Measurements from ENCODE around the gene CDC14B.
"Not testable (repeated sequence)": the region's sequence is repeated elsewhere in the genome, so short reads cannot be mapped to it uniquely, and the experiment has no call there.

The CDC14B gene

DNA sequence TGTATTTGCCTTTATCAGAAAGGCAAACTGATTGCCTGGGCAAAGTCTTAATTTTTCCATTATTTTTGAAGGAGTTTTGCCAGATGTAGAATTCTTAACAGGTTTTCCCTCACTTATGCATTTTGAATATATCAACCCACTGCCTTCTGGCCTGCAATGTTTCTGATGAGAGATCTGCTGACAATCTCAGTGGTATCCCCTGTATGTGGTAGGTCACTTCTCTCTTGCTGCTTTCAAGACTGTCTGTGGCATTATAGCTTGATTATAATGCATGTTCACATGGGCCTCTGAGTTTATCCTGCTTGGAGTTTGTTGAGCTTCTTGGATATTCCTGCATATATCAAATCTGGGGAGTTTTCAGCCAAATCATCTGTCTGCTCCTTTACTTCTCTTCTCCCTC lies 87.5 kb downstream of the CDC14B start:
- no peak for DNase-seq

DNA sequence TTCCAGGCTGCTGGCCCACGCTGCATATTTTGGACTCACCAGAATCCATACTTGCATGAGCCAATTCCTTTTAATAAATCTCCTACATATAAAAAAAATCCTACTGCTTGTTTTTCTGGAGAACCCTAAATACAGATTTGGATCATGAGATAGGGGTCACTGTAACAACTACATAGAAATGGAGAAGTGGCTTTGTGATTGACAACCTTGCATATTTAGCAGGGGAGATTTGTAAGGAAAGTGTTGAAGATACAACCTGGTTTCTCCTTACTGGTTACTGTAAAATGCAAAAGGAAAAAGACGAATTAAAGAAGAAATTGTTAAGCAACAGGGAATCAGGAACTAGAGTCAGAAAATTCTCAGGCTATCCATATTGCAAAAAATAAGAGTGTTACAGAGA lies 94.9 kb downstream of the CDC14B start:
- DNase-seq = no peak

DNA sequence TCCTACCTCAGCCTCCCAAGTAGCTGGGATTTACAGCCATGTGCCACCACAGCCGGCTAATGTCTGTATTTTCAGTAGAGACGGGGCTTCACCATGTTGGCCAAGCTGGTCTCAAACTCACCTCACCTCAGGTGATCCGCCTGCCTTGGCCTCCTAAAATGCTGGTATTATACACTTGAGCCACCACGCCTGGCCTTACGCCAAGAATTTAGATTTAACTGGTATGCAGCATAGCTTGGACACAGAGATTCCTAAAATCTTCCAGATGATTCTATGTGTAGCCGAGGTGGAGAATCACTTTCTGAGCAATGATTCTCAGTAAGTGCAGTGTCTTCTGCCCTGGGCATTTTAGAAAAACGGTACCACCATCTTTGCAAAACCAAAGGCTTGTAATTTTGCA lies 95.6 kb downstream of the CDC14B start:
- DNase-seq = no peak

DNA sequence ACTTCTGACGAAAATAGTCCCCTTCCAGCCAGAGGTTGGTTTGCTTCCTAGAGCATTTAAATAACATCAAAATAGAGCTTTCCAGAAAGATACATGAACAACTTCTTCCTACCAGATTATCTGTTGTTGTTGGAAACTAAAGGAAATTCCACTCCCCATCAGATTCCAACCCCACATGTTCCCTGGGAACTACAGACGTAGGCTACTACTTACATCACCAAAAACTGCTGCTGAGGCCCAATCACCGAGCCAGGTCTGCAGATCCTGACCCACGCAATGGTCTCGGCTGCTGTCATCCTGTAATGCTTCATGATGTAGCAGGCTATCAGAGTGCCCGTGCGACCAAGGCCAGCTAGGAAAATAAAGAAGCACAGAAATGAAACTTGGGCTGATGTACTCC lies 96.3 kb downstream of the CDC14B start:
- no peak for DNase-seq

DNA sequence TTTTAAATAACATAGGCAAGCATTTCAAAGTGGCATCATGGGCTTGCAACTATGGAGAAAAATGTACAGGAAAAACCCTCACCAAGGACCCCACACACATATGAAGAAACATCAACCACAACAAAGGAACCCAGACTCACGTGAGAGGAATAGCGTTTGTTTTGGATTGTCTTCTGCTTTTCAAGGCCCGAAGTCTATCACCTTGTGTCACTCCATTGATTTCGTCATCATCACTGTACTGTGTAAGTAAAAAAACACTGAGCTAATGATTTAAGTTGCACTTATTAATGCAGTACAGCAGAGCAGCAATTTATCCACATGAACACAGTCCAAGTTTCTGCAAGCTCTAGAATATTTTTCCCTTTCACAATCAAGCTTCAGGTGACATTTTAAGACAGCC lies 97.3 kb downstream of the CDC14B start:
- DNase-seq = no peak

DNA sequence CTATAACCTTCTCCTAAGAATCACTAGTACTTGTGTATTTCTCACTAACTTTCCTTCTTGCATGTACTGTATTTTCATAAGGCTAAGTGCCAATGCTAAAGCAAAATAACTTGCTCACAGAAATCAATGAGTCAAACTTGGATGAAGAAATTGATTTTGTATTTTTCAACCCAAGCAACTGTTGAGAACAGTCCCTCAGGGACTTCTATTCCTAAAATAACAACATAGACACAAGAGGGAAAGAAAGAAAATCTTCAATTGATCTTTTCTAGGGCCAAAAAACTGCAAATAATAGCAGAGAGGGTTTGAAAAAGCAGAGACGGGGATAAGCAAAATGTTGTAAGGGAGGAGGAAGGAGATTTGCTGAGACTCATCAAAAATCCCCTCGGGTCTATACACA lies 99.9 kb downstream of the CDC14B start:
- no peak for DNase-seq

DNA sequence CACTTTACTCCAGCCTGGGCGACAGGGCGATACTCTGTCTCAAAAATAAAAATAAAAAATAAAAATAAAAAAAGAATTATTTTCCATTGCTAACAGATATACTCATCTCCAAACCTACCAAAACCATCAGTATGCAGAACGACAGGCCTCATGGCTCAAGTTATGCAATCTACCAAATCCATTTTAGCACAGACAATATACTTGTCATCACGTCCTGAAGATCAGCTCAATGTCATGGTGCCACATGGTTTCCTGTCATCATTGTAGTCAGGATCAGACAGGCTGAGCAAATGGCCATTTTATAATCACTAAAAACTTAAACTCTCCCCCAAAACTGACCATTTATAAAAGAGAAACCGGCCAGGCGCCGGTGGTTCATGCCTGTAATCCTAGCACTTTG lies 100.5 kb downstream of the CDC14B start:
- no peak for DNase-seq

DNA sequence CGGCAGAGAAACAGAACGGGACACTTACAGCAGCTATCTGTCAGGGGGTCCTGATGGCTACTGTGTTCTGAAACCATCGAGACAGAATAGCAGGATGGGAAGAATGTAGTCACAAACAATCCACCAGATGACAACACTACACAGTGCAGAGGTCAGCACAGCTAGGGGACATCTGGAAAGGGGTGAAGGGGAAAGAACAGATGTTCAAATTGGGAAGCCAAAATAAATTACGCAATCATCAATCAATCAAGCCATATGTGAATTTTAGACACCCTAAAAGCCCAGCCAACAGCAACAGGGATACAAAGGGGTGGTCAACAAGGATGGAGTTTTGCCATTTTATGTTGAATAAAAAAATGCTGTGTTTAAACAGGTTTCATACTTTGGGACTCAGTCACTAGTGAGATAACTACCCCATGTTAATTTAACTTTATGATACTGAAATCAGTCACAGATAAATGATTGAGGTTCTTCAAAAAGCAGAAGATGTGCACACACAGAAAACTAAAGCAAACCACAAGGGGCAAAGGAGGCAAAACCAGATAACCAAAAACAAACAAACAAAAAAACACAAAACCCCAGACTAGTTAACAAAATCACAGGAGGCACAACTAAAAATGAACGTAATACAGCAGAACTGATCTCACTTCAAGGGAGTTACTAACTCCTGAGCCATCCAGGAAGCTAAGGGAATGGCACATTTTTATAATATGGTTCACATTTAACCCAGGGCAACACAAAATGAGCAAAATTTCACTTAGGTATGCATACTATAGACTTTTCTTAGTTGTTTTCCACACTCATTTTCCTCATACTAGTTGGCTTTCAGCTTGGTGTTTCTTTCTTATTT lies 103.8 kb downstream of the CDC14B start:
- no peak for DNase-seq

DNA sequence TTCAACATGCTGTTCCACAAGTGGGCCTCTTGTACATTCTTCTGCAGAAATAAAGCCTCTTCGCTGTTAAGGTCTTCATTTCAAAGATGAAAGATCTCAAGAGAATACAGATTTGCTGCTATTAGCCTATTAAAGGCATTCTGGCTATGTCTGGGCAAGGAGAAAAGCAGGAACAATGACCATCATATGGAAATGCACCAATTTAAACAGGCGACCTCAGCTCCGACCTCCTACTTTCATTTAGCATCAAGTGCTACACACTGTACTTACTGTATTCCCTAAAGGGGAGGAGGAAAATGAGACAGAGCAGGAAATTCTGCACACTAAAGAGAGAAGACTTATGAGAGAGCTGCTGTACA lies 104.9 kb downstream of the CDC14B start:
- DNase-seq = no peak

DNA sequence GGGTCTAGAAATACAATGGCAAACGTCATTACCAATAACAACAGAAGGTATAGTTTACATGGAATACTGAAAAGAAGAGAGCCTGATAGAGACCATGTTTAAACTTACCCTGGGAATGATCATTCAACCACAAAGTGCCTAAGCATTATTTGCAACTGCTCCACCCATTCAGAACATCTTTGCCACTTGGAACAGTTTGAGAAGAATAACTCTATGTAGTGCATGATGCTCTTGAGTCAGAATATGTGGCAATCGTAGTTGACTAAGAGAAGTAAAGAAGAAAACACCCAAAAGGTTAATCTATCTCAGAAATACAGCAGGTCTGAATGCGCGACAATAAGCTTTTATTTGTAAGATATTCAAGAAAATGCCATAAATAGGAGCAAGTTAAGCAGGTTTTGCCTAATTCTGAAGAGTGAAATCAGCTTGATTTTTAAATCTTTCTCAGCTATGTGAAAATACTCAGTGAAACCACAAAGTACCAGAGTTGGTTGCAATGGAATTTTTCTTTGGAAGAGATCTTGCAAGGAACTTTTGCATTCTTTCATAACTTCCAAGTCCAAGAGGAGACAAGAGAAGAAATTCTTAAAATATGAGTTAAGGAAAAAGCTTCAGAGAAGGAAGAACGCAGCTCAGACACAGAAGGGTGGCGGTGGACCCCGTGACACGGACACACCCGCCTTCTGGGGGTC lies 105.4 kb downstream of the CDC14B start:
- peak; percentile 5 for DNase-seq

DNA sequence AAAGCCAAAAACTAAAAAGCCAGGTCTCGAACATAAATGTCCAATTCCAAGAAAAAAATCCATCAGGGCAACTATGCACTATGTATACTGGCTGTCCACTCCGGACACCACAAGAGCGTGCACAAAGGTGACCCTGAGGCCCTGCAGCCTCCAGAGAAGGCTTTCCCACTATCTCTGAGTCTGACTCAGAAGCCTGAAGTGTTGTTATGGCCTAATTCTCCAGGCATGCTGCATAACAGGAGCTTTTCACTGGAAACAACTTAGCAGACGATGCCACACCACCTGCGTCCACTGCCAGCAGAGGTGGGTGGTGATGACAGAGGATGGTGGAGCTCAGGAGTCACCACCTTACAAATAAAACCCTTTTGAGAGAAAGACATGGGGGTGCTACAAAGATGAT lies 106.0 kb downstream of the CDC14B start:
- peak; percentile 22 for DNase-seq

DNA sequence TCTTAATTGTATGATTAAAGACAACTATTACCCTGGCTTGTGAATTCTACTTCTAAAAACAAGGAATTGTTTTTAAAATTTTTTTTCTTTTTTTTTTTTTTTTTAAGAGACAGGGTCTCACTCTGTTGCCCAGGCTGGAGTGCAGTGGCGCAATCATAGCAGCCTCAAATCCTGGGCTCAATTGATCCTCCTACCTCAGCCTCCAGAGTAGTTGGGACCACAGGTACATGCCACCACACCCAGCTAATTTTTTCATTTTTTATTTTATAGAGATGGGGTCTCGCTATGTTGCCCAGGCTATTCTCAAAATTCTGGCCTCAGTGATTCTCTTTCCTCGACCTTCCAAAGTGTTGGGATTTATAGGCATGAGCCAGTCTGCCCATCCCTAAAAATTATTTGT lies 107.4 kb downstream of the CDC14B start:
- DNase-seq = no peak

DNA sequence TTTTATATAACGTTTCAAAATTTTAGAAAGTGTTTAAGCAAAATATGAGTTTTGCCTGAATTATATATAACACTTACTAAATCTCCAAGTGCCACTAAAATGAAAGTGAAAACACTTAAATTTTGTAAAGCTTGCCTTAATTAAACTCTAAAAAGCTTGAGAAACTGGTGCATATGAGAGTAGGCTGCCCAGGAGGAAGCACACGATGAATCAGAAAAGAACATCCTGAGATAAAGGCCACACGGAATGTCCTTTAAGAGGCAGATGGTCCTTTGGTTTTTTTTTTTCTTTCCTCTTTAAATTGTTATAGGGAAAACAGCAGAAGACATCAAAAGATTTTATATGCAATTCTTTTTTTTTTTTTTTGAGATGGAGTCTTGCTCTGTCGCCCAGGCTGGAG lies 109.4 kb downstream of the CDC14B start:
- no peak for DNase-seq

DNA sequence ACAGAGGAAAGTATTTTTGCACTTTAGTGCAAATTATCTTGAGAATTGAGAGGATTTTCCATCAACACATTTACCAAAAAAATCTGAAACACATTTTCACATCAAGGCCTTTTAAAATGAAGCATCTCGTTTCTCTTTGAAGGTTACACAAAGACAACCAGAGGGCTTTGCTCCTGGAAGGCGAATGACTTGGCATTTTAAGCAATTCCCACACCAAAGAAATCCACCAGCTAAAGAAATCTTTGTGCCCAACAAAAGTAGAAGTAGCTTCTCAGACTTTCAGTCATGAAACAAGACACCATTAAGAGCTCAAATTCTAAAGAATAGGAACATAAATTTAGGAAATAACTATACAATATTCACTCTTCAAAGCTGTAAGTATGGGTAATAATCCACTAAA lies 109.8 kb downstream of the CDC14B start:
- DNase-seq = no peak

DNA sequence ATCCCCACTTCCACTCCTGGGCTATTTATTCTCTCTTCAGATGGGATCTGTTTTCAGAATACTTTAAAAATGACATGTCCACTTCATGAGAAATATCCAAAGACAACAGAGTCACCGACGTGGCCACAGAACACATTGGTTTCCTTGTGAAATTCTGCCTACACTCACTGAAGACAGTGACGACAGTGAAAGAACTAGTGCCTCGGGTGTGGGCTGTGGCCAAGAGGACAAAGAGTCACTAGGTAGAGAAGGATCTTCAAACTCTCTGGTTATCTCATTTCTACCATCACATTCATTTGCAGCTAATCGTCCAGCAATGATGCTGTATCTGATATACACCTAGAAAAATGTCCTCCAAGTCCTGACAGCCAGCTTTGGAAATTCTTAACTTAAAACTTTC lies 110.6 kb downstream of the CDC14B start:
- DNase-seq = no peak

DNA sequence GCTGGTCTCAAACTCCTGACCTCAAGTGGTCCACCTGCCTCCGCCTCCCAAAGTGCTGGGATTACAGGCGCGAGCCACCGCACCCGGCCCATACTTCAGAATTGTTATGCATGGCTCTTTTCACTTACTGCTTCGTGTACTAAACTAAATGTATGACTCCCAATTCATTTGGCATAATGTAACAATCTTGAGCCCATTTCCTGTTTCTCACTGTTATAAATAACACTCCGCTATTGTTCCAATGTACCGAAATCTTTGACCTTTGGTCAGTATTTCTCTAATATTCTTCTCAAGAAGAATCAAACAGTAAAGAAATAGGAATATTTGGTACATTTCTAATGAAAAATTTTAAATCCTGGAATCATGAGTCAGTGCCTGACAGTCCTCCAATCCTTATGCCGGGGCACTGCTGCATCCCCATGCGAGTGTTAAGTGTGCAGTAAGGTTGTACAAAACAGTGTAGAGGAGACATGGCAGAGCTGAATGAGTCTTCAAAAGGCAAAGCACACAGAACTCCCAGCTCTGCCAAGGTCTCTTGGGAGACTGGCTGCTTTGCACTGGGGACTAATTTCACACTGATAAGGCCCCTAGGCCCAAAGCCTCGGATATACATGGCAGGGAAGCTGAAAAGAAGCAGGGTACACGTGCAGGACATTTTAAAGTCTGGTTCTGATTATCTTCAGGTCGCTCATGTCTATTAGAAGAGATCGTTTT lies 111.3 kb downstream of the CDC14B start:
- DNase-seq = no peak

DNA sequence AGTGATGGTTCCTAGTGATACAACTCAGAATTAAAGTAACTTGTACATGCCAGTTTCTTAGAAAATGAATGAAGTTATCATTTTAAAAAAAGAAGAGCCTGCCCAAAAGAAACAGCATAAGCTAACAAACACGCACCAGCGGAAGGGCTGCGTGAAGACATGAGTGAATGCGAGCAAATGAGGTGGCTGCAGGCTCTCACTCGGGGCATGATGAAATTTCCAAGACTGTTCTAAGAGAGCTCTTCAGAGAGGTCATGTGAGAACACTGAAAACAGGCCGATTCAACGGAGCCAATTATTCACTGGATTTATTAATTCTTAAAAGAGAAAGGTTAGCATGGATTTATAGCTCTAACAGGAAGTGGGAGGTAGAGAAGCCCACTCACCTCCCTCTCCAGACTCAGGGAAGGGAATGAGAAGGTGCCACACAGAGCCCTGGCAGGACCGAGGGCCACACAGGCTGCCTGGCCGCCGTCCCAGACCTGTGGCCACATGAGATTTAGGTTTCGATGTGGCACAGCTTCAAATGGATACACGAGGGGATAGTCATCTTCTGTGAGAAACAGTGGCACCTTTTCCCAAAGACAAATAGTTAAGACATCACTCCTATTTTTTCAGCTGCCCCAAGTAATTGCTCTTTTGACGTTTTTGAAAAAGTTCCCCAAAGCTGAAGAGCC lies 114.2 kb downstream of the CDC14B start:
- no peak for DNase-seq

DNA sequence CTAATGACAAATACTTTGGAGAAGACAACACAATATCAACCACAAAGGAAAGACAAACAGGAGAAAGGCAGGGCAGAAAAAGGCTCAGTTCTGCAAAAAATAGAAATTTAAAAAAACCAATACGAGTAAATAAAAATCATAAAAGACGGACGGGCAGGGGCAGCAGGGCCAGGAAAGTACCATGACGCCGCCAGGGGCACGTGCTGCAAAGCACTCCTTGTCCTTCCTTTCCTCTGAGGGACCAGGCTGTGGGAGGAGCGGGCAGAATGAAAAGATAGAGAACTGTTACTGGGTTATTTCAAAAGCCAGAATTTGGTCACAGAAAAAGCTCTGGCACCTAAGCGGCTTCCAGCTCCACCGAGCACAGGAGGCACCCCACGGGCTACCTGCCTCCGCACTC lies 115.7 kb downstream of the CDC14B start:
- no peak for DNase-seq

DNA sequence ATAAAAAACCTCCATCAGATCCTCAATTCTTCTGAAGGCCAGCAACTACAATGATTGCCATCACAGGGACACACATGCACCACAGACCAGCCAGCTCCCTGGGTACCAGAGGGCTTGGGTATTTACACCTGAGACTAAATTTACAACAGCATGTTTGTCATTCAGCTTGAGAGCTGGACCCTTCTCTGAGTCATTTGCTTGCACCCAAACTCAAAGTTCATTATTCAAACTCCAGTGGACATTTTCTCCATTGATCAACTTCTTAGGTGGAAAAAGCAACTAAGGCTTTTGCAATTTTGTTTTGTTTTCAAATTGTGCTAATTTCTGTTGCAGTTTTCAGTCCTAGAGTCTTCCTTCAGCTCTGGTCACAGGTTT lies 116.3 kb downstream of the CDC14B start:
- DNase-seq = not testable (repeated sequence)

DNA sequence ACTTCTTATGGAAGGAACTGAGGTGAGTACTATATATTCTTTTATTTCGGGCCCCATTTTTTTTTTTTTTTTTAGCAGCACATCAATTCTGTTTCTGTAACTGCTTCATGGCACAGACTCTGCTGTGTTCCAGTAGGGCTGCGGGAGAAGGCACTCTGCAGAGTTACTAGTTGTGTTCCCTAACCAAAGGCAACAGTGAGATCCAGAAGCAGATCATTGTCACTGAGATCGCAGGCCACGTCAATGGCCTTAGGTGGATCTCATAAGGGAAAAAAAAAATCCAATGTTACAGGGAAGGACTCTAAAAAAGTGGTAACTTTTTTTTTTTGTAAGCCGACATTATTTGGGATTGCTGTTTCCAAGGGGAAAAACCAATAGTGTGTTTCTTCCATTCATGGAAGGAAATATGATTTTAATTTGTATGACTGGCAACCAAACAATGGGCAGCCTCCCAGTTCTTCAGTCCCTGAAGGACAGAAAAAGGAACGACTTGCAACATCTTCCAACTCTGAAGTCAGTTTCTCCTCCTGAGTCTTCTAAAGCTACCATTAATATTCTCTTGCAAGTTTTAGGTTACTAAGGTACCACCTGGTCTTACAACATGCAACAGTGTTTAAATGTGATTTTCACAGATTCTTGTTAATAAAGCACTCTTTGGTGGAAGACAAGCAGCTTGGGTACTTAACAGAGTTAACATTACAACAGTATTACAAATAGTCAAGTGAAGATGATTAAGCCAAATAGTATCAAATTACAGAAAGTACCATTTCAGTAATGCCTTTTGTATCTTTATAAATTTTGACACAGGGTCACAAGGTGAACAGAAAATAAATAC lies 116.9 kb downstream of the CDC14B start:
- DNase-seq = no peak

DNA sequence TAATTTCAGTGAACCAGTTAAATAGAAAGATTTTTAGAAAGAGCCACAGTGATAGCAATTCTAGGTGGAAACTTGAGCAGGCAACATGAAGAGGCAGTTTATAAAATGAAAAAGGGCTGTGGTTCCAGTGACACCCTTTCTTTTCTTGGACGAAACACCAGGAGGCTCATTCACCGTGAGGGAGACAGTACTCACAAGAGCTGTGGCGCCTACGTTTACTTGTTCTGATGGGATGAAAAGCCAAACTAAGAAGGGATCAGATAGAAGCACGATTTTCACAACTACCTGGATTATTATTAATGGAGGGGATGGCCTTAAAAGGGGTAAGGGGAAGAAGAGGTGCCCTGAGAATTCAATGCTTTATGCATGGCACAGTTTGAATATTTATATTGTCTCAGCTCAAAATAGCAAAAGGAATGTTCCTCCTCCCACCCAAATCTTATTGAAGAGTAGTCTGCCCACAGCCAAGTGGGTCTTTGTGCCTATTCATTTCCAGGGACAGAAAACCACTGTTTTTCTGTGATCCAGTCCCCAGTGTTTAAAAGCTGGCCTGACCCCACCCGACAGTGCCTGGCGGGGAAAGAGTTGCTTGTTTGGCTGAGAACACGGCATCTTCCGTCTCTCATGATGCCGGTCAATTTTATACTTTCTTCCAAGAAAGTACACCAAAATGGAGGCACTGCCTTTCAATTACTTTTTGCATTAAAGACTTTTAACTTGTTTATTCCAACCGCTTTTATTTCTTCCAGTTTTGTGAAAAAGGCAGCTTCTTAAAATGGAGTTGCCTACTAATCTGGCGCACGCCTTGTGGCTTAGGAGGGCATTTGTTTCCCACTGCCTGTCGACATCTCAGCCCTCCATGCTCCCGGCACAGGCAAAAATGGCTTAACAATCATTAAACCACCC lies 117.8 kb downstream of the CDC14B start:
- no peak for DNase-seq

Data from NCI-H226 (cell line).